HepG2 (cell line): Measurements from ENCODE around the gene OR4D9. TPM values are rescaled to one million over a fixed set of nuclear protein-coding genes. Genes with fewer than 3 reads are reported as not detected.
"Not testable (repeated sequence)": the region's sequence is repeated elsewhere in the genome, so short reads cannot be mapped to it uniquely, and the experiment has no call there.

Experiments
- ATAC-seq: fragments of 200-7000 bp; cut with Tn5 transposase; 3 replicates; pipeline ENCODE4 v1.9.1; 2020; ENCODE audit warnings: mild to moderate bottlenecking, moderate library complexity
- BruUV-seq: library from RNA; stranded (reverse); fragments of 400-500 nt; replicated peaks from 2 replicates; lab custom pipeline; 2021; lab: Mats Ljungman, UMichigan
- CTCF ChIA-PET: fragments of 300-600 bp; formaldehyde crosslinking; extraction: SDS; loops from one replicate; lab custom pipeline; 2021; ENCODE audit warnings: low total read pairs, inconsistent platforms, low intra/inter-chr PET ratio; lab: Yijun Ruan, JAX
- POLR2A ChIA-PET: fragments of 350-600 bp; sonication (Branson Sonifier 250); formaldehyde crosslinking; loops from one replicate; lab custom pipeline; 2020; ENCODE audit warnings: antibody characterized with exemption, inconsistent platforms; lab: Yijun Ruan, JAX
- DNase-seq: peaks from one replicate; pipeline ENCODE4 v3.0.0-alpha.2; 2015; ENCODE audit warnings: low spot score
- FAIRE-seq: peaks from 3 replicates; lab custom pipeline; 2011; peaks lifted over from hg19 to GRCh38; lab: Jason Lieb, UNC
- H2AFZ ChIP-seq: one replicate; pipeline ENCODE4 v1.6.1; 2011; ENCODE audit warnings: low read length, inconsistent platforms
- H3K27ac ChIP-seq: fragments of 300-600 bp; 3 replicates; pipeline ENCODE4 v1.8.0; 2011; ENCODE audit warnings: mixed run types, mild to moderate bottlenecking, mixed read lengths, low read length, inconsistent platforms; ENCODE audit not compliant: insufficient read depth; ENCODE audit errors: extremely low read length
- H3K27me3 ChIP-seq, 2 experiments: fragments of 200-600 bp in 1 of 2; 2 replicates in 1 of 2; 3 replicates in 1 of 2; pipeline versions ENCODE4 v1.6.0 to v1.8.0; 2011; ENCODE audit warnings: low read length in 2 of 2, mild to moderate bottlenecking in 2 of 2, moderate library complexity in 2 of 2, inconsistent platforms in 1 of 2; ENCODE audit not compliant: insufficient read depth in 2 of 2, control insufficient read depth in 1 of 2
- H3K36me3 ChIP-seq, 2 experiments: fragments of 200-600 bp in 1 of 2; replicated peaks in 1 of 2; 2 replicates in 1 of 2; 3 replicates in 1 of 2; pipeline versions ENCODE4 v1.5.1 to v1.8.0; 2011; ENCODE audit warnings: low read length in 2 of 2, inconsistent platforms in 1 of 2; ENCODE audit not compliant: insufficient read depth in 2 of 2, control insufficient read depth in 1 of 2
- H3K4me1 ChIP-seq: 2 replicates; pipeline ENCODE4 v1.5.1; 2012; ENCODE audit warnings: low read length, inconsistent platforms; ENCODE audit not compliant: insufficient read depth
- H3K4me2 ChIP-seq: 2 replicates; pipeline ENCODE4 v1.6.0; 2011; ENCODE audit warnings: low read depth, low read length, inconsistent platforms
- H3K4me3 ChIP-seq, 3 experiments: fragments of 200-600 bp in 1 of 3; sonication (generic), shearing (Covaris generic) in 1 of 3; replicated peaks in 1 of 3; 2 replicates each; pipeline ENCODE4 v1.5.1; 2011 to 2016; ENCODE audit warnings: low read length in 3 of 3, inconsistent platforms in 2 of 3, low read depth in 2 of 3, mild to moderate bottlenecking in 2 of 3, control low read depth in 1 of 3, mixed read lengths in 1 of 3; ENCODE audit not compliant: insufficient read depth in 1 of 3
- H3K79me2 ChIP-seq: one replicate; pipeline ENCODE4 v1.6.1; 2011; ENCODE audit warnings: low read length, inconsistent platforms; ENCODE audit not compliant: insufficient read depth
- H3K9ac ChIP-seq: 2 replicates; pipeline ENCODE4 v1.6.0; 2011; ENCODE audit warnings: mild to moderate bottlenecking, low read depth, low read length, inconsistent platforms; ENCODE audit not compliant: insufficient read depth
- H3K9me3 ChIP-seq: 2 replicates; pipeline ENCODE4 v1.5.1; 2012; ENCODE audit warnings: mild to moderate bottlenecking, low read length
- H4K20me1 ChIP-seq: 2 replicates; pipeline ENCODE4 v1.6.0; 2011; ENCODE audit warnings: inconsistent platforms, mild to moderate bottlenecking, low read length, moderate library complexity; ENCODE audit not compliant: insufficient read depth
- ATF7 ChIP-seq, 2 experiments: fragments of 450-650 bp in 1 of 2; sonication (generic) in 1 of 2; formaldehyde crosslinking in 1 of 2; IDR thresholded peaks; 2 replicates each; pipeline versions ENCODE4 v1.4.0 to v1.6.1; 2016 to 2020; ENCODE audit warnings: antibody characterized with exemption in 1 of 2, mild to moderate bottlenecking in 1 of 2, missing genetic modification reagents in 1 of 2
- CENPX ChIP-seq: sonication (generic); formaldehyde crosslinking; IDR thresholded peaks from 2 replicates; pipeline ENCODE4 v1.9.0; 2021; ENCODE audit warnings: mild to moderate bottlenecking, missing genetic modification reagents, moderate library complexity
- CREB1 ChIP-seq, 2 experiments: fragments of 450-650 bp in 1 of 2; IDR thresholded peaks; 2 replicates each; pipeline ENCODE4 v1.6.1; 2016 to 2017; ENCODE audit warnings: control low read depth in 1 of 2, mild to moderate bottlenecking in 1 of 2, missing compliant biosample characterization in 1 of 2, missing genetic modification characterization in 1 of 2
- HNF4G ChIP-seq, 2 experiments: sonication (generic) in 1 of 2; formaldehyde crosslinking in 1 of 2; IDR thresholded peaks; 2 replicates each; pipeline versions ENCODE4 v1.4.0 to v1.6.1; 2011 to 2020; ENCODE audit warnings: borderline replicate concordance in 2 of 2, low read depth in 2 of 2, mild to moderate bottlenecking in 2 of 2, low read length in 1 of 2, missing genetic modification reagents in 1 of 2, moderate library complexity in 1 of 2
- MZF1 ChIP-seq: sonication (generic); formaldehyde crosslinking; IDR thresholded peaks from 2 replicates; pipeline ENCODE4 v1.8.1; 2023; ENCODE audit warnings: mild to moderate bottlenecking, missing genetic modification reagents, borderline replicate concordance
- SMYD3 ChIP-seq: sonication (generic); formaldehyde crosslinking; IDR thresholded peaks from 2 replicates; pipeline ENCODE4 v1.8.1; 2023; ENCODE audit warnings: mild to moderate bottlenecking, missing genetic modification reagents
- TOE1 ChIP-seq: sonication (generic); formaldehyde crosslinking; IDR thresholded peaks from 2 replicates; pipeline ENCODE4 v1.4.0; 2020; ENCODE audit warnings: mild to moderate bottlenecking, missing genetic modification reagents
- ZBTB42 ChIP-seq: sonication (generic); formaldehyde crosslinking; IDR thresholded peaks from 2 replicates; pipeline ENCODE4 v1.5.0; 2020; ENCODE audit warnings: mild to moderate bottlenecking, missing genetic modification reagents
- WGBS: methylation state at CpG from one replicate; pipeline ENCODE4 v1.1.6; 2017; ENCODE audit warnings: low lambda C conversion rate; 5-methylcytosine and 5-hydroxymethylcytosine counted together
- in situ Hi-C: cut with HindIII; loops from 2 replicates; pipeline ENCODE4 v1.10.0; 2017; ENCODE audit warnings: low pct_unique_long_range_greater_than_20kb; ENCODE audit not compliant: extremely low pct_ligation_motif_present
- intact Hi-C: fragments of 100-400 bp; cut with micrococcal nuclease; formaldehyde crosslinking; loops from one replicate; pipeline ENCODE4 v1.10.0; 2022; ENCODE audit not compliant: unreplicated experiment
- polyA plus RNA-seq, 8 experiments: library from polyadenylated mRNA; depleted of rRNA in 3 of 8; stranded (reverse) in 7 of 8; unstranded in 1 of 8; fragments of >200 nt; fragmentation: Illumina TruSeq in 4 of 8; extraction: Trizol in 4 of 8; gene quantifications; 2 replicates each; pipeline versions ENCODE4 v1.2.1 to v1.2.3, GENCODE V29; 2011 to 2016; ENCODE audit warnings: low read depth in 4 of 8, missing spikeins in 1 of 8, mixed read lengths in 1 of 8; ENCODE audit not compliant: insufficient read depth in 1 of 8
- total RNA-seq, 5 experiments: library from RNA; depleted of rRNA; stranded (reverse); fragments of >200 nt; fragmentation: Illumina TruSeq; extraction: Trizol; gene quantifications; 2 replicates each; pipeline ENCODE4 v1.2.3, GENCODE V29; 2016; ENCODE audit warnings: low read depth in 1 of 5
- TF ChIP-seq, protein P1 (sequence below): sonication (generic); formaldehyde crosslinking; IDR thresholded peaks from 2 replicates; pipeline ENCODE4 v1.4.0; 2020; ENCODE audit warnings: mild to moderate bottlenecking, missing genetic modification reagents
- TF ChIP-seq, protein P2 (sequence below): sonication (generic); formaldehyde crosslinking; IDR thresholded peaks from 2 replicates; pipeline ENCODE4 v1.4.0; 2020; ENCODE audit warnings: missing genetic modification reagents
- TF ChIP-seq, protein P3 (sequence below): sonication (generic); formaldehyde crosslinking; IDR thresholded peaks from 2 replicates; pipeline ENCODE4 v1.4.0; 2020; ENCODE audit warnings: mild to moderate bottlenecking, missing genetic modification reagents, borderline replicate concordance

OR4D9 gene
- total and polyA plus RNA-seq, 2 of the 13 experiments (the other 11 are each of a cell fraction or from before 2014, with no cell fraction given) = not detected

DNA sequence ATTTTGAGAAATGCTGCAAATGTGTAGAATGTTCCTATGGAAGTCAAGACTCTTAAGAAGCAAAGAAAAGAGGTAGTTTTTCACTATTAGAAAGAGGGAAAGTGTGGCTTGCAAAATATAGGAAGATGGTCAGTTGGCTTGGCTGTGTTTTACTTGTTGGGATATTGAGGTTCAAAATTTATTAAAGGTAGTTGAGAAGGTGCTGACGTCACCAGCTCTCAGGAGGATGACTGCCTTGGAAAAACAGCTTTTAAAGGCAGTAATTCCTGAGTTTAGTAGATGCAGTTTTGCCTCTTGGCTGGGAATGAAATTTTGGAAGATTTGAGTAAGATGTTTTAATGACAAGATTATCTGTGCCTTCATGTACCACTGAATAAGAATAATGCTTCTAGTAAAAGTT, 336 bp downstream of the OR4D9 start:
- Histone ChIP-seq H3K9ac (no peak overlapping the region), H3K9me3 (no peaks in the 10 kb centered on the region), H3K4me2 (no peak overlapping the region), H3K27ac (no peak overlapping the region), H3K79me2 (no peaks in the 10 kb centered on the region), H2AFZ (no peak overlapping the region), H3K4me3 (no peak overlapping the region), H3K27me3 (peaks cover 0 to 3% of the 10 kb centered on the region in 2 experiments; a peak in 1 of 5 replicates), H4K20me1 (no peaks in the 10 kb centered on the region), H3K4me1 (no peaks in the 10 kb centered on the region), H3K36me3 (no peaks in the 10 kb centered on the region)
- ATAC-seq (no peak), FAIRE-seq (no peak), DNase-seq (no peak)
- ChIA-PET CTCF (no interaction called here), POLR2A (no interaction called here)
- intact Hi-C loops (no loop called here), in situ Hi-C loops (no loop called here)
- no peak for TF ChIP-seq ZBTB42 (CRISPR knock-in tag)
- peak; percentile 73 for TF ChIP-seq ATF7 (IDR thresholded peaks at IDR 0.05)
- TF ChIP-seq ATF7 (CRISPR knock-in tag; IDR thresholded peaks at IDR 0.05) = no peak
- TF ChIP-seq TOE1 (CRISPR knock-in tag) = no peak
- TF ChIP-seq SMYD3 = no peak
- TF ChIP-seq CENPX (CRISPR knock-in tag) = no peak
- TF ChIP-seq, protein P1, sequence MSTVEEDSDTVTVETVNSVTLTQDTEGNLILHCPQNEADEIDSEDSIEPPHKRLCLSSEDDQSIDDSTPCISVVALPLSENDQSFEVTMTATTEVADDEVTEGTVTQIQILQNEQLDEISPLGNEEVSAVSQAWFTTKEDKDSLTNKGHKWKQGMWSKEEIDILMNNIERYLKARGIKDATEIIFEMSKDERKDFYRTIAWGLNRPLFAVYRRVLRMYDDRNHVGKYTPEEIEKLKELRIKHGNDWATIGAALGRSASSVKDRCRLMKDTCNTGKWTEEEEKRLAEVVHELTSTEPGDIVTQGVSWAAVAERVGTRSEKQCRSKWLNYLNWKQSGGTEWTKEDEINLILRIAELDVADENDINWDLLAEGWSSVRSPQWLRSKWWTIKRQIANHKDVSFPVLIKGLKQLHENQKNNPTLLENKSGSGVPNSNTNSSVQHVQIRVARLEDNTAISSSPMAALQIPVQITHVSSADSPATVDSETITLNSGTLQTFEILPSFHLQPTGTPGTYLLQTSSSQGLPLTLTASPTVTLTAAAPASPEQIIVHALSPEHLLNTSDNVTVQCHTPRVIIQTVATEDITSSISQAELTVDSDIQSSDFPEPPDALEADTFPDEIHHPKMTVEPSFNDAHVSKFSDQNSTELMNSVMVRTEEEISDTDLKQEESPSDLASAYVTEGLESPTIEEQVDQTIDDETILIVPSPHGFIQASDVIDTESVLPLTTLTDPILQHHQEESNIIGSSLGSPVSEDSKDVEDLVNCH = no peak
- peak; percentile 92 for TF ChIP-seq CREB1 (IDR thresholded peaks at IDR 0.05)
- no peak for TF ChIP-seq CREB1 (CRISPR knock-in tag; IDR thresholded peaks at IDR 0.05)
- TF ChIP-seq MZF1 (CRISPR knock-in tag) = no peak
- TF ChIP-seq, protein P2, sequence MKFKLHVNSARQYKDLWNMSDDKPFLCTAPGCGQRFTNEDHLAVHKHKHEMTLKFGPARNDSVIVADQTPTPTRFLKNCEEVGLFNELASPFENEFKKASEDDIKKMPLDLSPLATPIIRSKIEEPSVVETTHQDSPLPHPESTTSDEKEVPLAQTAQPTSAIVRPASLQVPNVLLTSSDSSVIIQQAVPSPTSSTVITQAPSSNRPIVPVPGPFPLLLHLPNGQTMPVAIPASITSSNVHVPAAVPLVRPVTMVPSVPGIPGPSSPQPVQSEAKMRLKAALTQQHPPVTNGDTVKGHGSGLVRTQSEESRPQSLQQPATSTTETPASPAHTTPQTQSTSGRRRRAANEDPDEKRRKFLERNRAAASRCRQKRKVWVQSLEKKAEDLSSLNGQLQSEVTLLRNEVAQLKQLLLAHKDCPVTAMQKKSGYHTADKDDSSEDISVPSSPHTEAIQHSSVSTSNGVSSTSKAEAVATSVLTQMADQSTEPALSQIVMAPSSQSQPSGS (CRISPR knock-in tag) = no peak
- TF ChIP-seq, protein P3, sequence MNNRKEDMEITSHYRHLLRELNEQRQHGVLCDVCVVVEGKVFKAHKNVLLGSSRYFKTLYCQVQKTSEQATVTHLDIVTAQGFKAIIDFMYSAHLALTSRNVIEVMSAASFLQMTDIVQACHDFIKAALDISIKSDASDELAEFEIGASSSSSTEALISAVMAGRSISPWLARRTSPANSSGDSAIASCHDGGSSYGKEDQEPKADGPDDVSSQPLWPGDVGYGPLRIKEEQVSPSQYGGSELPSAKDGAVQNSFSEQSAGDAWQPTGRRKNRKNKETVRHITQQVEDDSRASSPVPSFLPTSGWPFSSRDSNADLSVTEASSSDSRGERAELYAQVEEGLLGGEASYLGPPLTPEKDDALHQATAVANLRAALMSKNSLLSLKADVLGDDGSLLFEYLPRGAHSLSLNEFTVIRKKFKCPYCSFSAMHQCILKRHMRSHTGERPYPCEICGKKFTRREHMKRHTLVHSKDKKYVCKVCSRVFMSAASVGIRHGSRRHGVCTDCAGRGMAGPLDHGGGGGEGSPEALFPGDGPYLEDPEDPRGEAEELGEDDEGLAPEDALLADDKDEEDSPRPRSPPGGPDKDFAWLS (CRISPR knock-in tag) = no peak
- TF ChIP-seq HNF4G (IDR thresholded peaks at IDR 0.05; ENCODE audit: borderline replicate concordance, low read depth, low read length) = no peak
- TF ChIP-seq HNF4G (CRISPR knock-in tag; IDR thresholded peaks at IDR 0.05; ENCODE audit: borderline replicate concordance, low read depth) = no peak
- 0% methylated on average over 1 of the region's 1 CpG for WGBS
- no TSS peak for BruUV-seq

DNA sequence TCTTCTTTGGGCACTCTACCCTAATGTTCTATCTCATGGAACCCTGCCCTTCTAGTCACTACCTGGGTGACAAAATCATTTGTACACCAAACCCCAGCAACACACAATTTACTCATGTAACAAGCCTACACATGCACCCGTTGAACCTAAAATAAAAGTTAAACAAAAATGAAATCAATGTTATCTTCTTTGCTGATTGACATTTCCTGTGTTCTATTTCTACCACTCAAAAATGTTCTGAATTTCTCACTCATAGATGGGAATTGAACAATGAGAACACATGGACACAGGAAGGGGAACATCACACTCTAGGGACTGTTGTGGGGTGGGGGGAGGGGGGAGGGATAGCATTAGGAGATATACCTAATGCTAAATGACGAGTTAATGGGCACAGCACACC, 8.8 kb downstream of the OR4D9 start:
- H4K20me1 ChIP-seq, in situ Hi-C loops, intact Hi-C loops, H3K27me3 ChIP-seq, DNase-seq, H3K9ac ChIP-seq, H3K9me3 ChIP-seq, H3K4me1 ChIP-seq, H3K4me3 ChIP-seq, H3K27ac ChIP-seq, H3K79me2 ChIP-seq, ATAC-seq, H2AFZ ChIP-seq, FAIRE-seq, POLR2A ChIA-PET, BruUV-seq, CTCF ChIA-PET, H3K36me3 ChIP-seq, H3K4me2 ChIP-seq: not testable (repeated sequence)
- 4% methylated on average over 2 of the region's 2 CpGs for WGBS
